HTR-8/SVneo (cell line): Measurements from ENCODE around the gene CYP2S1.

ENCODE experiments used
- DNase-seq: peaks from one replicate; pipeline ENCODE4 v3.0.0; 2011; ENCODE audit warnings: low spot score, mixed read lengths; ENCODE audit not compliant: insufficient read length
- FAIRE-seq: peaks from 2 replicates; lab custom pipeline; 2011; peaks lifted over from hg19 to GRCh38; lab: Jason Lieb, UNC

Gene CYP2S1

DNA sequence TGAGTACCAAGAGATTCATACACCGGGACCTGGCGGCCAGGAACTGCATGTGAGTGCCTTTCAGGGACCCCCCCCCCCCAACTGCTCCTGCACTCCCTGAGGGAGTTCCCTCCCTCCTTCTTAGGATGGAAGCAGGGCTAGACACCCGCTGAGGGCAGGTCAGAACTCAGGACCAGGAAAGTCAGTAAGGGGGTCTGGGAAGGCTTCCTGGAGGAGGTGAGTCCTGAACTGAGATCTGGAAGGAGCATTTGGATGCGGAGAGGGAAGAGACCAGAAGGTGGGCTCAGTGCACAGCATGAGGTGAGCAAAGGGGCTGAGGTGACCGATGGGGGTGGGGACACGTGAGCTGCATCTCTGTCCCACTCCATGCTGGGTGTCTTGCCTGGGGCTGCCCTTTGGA lies 60.6 kb downstream of the CYP2S1 start:
- FAIRE-seq (no peak), DNase-seq (no peak)

DNA sequence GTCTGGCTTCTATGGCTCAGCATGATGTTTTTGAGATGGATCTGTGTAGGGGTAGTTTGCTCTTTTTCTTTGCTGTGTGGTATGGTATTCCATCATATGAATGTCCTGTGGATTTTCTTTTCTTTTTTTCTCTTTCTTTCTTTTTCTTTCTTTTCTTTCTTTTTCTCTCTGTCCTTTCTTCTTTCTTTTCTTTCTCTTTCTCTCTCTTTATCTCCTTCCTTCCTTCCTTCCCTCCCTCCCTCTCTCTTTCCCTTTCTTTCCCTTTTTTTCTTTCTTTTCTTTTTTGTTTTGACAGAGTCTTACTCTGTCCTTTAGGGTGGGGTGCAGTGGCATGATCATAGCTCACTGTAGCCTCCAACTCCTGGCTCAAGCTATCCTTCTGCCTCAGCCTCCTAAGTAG lies 62.2 kb downstream of the CYP2S1 start:
- DNase-seq (no peak), FAIRE-seq (no peak)
